K562 (cell line): ENCODE measurements around the gene GCSH. TPM values are rescaled to one million over a fixed set of nuclear protein-coding genes. Genes with fewer than 3 reads are reported as not detected.

Experiments
- C11orf30 ChIP-seq: fragments of 450-650 bp; IDR thresholded peaks from 2 replicates; pipeline ENCODE4 v1.6.1; 2016; ENCODE audit warnings: low read depth, mild to moderate bottlenecking
- CBFB ChIP-seq: sonication (generic); formaldehyde crosslinking; IDR thresholded peaks from 2 replicates; pipeline ENCODE4 v1.4.0; 2020; ENCODE audit warnings: mild to moderate bottlenecking, missing genetic modification reagents
- CXXC5 ChIP-seq: fragments of 250-450 bp; sonication (Bioruptor Pico); IDR thresholded peaks from 2 replicates; pipeline ENCODE4 v1.8.0; 2022; ENCODE audit warnings: inconsistent platforms, mild to moderate bottlenecking, moderate library complexity
- FOS ChIP-seq: IDR thresholded peaks from 3 replicates; pipeline ENCODE4 v1.6.1; 2011; ENCODE audit not compliant: insufficient read length; ENCODE audit errors: extremely low read depth
- GTF2F1 ChIP-seq: IDR thresholded peaks from 2 replicates; pipeline ENCODE4 v1.6.1; 2011; ENCODE audit warnings: low read depth, low read length, improper control_type of control experiment
- HDAC2 ChIP-seq: fragments of 450-650 bp; IDR thresholded peaks from 2 replicates; pipeline ENCODE4 v1.6.1; 2016; ENCODE audit warnings: mild to moderate bottlenecking
- NBN ChIP-seq: fragments of 450-650 bp; IDR thresholded peaks from 2 replicates; pipeline ENCODE4 v1.6.1; 2016; ENCODE audit warnings: low read depth, mild to moderate bottlenecking
- OTX1 ChIP-seq: fragments of 450-650 bp; formaldehyde crosslinking; IDR thresholded peaks from 2 replicates; pipeline ENCODE4 v1.4.0; 2022; ENCODE audit warnings: mild to moderate bottlenecking
- TAF7 ChIP-seq: fragments of 450-650 bp; IDR thresholded peaks from 2 replicates; pipeline ENCODE4 v1.6.1; 2016; ENCODE audit warnings: missing genetic modification characterization, missing compliant biosample characterization
- YY1 ChIP-seq, 3 experiments: IDR thresholded peaks; 2 replicates each; pipeline ENCODE4 v1.6.1; 2011; ENCODE audit warnings: low read length in 2 of 3, mild to moderate bottlenecking in 2 of 3, moderate library complexity in 2 of 3, borderline replicate concordance in 1 of 3, control low read depth in 1 of 3, low read depth in 1 of 3; ENCODE audit not compliant: insufficient read depth in 3 of 3, insufficient replicate concordance in 2 of 3, control insufficient read depth in 1 of 3, insufficient read length in 1 of 3; ENCODE audit errors: extremely low read depth in 1 of 3
- ZNF253 ChIP-seq: fragments of 250-450 bp; sonication (Bioruptor Pico); conservative IDR thresholded peaks from 2 replicates; pipeline ENCODE4 v1.6.1; 2021; ENCODE audit warnings: mild to moderate bottlenecking
- ZNF696 ChIP-seq: fragments of 250-450 bp; sonication (Bioruptor Pico); conservative IDR thresholded peaks from 2 replicates; pipeline ENCODE4 v1.4.0; 2020; ENCODE audit warnings: mild to moderate bottlenecking, moderate library complexity
- polyA plus RNA-seq, 8 experiments: library from polyadenylated mRNA; depleted of rRNA in 4 of 8; stranded (reverse) in 5 of 8; unstranded in 3 of 8; fragments of >200 nt; fragmentation: Nextera tagmentation in 2 of 8; fragmentation: Illumina TruSeq in 1 of 8; extraction: Ambion mirVana in 2 of 8; extraction: Trizol in 1 of 8; gene quantifications; 2 replicates each; pipeline versions ENCODE4 v1.2.1 to v1.2.3, GENCODE V29; 2011 to 2014; ENCODE audit warnings: inconsistent platforms in 1 of 8, missing spikeins in 1 of 8
- total RNA-seq, 7 experiments: library from RNA; depleted of rRNA in 6 of 7; stranded (reverse); fragments of >200 nt in 6 of 7; fragmentation: Illumina TruSeq in 2 of 7; extraction: Trizol in 2 of 7; gene quantifications; 2 replicates each; pipeline versions ENCODE4 v1.2.1 to v1.2.3, GENCODE V29; 2011 to 2021; ENCODE audit warnings: low replicate concordance in 1 of 7
- TF ChIP-seq, protein P1 (sequence below): fragments of 450-650 bp; IDR thresholded peaks from 2 replicates; pipeline ENCODE4 v1.6.1; 2018; ENCODE audit warnings: mild to moderate bottlenecking, low read depth; ENCODE audit not compliant: partially characterized antibody
- TF ChIP-seq, protein P2 (sequence below): fragments of 450-650 bp; IDR thresholded peaks from 2 replicates; pipeline ENCODE4 v1.6.1; 2016; ENCODE audit warnings: low read depth
- TF ChIP-seq, protein P3 (sequence below), 2 experiments: fragments of 450-650 bp in 1 of 2; sonication (generic) in 1 of 2; formaldehyde crosslinking in 1 of 2; IDR thresholded peaks in 1 of 2; conservative IDR thresholded peaks in 1 of 2; 2 replicates each; pipeline versions ENCODE4 v1.6.1 to v1.8.1; 2016 to 2023; ENCODE audit warnings: mild to moderate bottlenecking in 2 of 2, moderate library complexity in 2 of 2, inconsistent platforms in 1 of 2, missing genetic modification reagents in 1 of 2

GCSH gene
- total and polyA plus RNA-seq, 9 of the 15 experiments (the other 6 are each of a cell fraction or from before 2014, with no cell fraction given), result 35.0 to 121 (median 89.0) TPM

- TF ChIP-seq YY1 (IDR thresholded peaks at IDR 0.05; ENCODE audit: borderline replicate concordance in 1 of 3, control insufficient read depth in 1 of 3, extremely low read depth in 1 of 3, insufficient read depth in 3 of 3, insufficient read length in 1 of 3, insufficient replicate concordance in 2 of 3, low read depth in 1 of 3, low read length in 2 of 3) (peak in 1 of 3 experiments; percentile 70), CXXC5 (CRISPR knock-in tag) (peak; percentile 86), C11orf30 (peak; percentile 83; the same call in 1 of the 2 replicates), TAF7 (tag) (peak; percentile 58; the same call in 1 of the 2 replicates), OTX1 (CRISPR knock-in tag) (0 out of 2 replicates have a peak, but pooled peaks have one; percentile 46), ZNF696 (no peak), ZNF253 (CRISPR knock-in tag) (no peak), NBN (no peak), HDAC2 (peak; percentile 95; the same call in 1 of the 2 replicates), CBFB (CRISPR knock-in tag) (no peak), FOS (no peak), GTF2F1 (no peak; the same call in 1 of the 2 replicates)
- TF ChIP-seq, protein P1, sequence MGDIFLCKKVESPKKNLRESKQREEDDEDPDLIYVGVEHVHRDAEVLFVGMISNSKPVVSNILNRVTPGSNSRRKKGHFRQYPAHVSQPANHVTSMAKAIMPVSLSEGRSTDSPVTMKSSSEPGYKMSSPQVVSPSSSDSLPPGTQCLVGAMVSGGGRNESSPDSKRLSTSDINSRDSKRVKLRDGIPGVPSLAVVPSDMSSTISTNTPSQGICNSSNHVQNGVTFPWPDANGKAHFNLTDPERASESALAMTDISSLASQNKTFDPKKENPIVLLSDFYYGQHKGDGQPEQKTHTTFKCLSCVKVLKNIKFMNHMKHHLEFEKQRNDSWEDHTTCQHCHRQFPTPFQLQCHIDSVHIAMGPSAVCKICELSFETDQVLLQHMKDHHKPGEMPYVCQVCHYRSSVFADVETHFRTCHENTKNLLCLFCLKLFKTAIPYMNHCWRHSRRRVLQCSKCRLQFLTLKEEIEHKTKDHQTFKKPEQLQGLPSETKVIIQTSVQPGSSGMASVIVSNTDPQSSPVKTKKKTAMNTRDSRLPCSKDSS, result no peak
- TF ChIP-seq, protein P2, sequence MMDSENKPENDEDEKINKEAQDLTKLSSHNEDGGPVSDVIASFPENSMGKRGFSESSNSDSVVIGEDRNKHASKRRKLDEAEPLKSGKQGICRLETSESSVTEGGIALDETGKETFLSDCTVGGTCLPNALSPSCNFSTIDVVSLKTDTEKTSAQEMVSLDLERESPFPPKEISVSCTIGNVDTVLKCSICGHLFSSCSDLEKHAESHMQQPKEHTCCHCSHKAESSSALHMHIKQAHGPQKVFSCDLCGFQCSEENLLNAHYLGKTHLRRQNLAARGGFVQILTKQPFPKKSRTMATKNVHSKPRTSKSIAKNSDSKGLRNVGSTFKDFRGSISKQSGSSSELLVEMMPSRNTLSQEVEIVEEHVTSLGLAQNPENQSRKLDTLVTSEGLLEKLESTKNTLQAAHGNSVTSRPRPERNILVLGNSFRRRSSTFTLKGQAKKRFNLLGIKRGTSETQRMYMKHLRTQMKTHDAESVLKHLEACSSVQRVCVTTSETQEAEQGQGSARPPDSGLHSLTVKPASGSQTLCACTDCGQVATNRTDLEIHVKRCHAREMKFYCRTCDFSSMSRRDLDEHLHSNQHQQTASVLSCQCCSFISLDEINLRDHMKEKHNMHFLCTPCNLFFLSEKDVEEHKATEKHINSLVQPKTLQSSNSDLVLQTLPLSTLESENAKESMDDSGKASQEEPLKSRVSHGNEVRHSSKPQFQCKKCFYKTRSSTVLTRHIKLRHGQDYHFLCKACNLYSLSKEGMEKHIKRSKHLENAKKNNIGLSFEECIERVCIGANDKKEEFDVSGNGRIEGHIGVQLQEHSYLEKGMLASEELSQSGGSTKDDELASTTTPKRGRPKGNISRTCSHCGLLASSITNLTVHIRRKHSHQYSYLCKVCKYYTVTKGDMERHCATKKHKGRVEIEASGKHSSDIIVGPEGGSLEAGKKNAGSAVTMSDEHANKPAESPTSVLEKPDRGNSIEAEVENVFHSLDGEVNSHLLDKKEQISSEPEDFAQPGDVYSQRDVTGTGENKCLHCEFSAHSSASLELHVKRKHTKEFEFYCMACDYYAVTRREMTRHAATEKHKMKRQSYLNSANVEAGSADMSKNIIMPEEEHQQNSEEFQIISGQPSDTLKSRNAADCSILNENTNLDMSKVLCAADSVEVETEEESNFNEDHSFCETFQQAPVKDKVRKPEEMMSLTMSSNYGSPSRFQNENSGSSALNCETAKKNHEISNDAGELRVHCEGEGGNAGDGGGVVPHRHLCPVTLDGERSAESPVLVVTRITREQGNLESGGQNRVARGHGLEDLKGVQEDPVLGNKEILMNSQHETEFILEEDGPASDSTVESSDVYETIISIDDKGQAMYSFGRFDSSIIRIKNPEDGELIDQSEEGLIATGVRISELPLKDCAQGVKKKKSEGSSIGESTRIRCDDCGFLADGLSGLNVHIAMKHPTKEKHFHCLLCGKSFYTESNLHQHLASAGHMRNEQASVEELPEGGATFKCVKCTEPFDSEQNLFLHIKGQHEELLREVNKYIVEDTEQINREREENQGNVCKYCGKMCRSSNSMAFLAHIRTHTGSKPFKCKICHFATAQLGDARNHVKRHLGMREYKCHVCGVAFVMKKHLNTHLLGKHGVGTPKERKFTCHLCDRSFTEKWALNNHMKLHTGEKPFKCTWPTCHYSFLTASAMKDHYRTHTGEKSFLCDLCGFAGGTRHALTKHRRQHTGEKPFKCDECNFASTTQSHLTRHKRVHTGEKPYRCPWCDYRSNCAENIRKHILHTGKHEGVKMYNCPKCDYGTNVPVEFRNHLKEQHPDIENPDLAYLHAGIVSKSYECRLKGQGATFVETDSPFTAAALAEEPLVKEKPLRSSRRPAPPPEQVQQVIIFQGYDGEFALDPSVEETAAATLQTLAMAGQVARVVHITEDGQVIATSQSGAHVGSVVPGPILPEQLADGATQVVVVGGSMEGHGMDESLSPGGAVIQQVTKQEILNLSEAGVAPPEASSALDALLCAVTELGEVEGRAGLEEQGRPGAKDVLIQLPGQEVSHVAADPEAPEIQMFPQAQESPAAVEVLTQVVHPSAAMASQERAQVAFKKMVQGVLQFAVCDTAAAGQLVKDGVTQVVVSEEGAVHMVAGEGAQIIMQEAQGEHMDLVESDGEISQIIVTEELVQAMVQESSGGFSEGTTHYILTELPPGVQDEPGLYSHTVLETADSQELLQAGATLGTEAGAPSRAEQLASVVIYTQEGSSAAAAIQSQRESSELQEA, result no peak
- TF ChIP-seq, protein P3, sequence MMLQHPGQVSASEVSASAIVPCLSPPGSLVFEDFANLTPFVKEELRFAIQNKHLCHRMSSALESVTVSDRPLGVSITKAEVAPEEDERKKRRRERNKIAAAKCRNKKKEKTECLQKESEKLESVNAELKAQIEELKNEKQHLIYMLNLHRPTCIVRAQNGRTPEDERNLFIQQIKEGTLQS (IDR thresholded peaks at IDR 0.05), result peak; percentile 54; the same call in 1 of the 2 replicates
- TF ChIP-seq, protein P3 (CRISPR knock-in tag; conservative IDR thresholded peaks at IDR 0.05), result 0 out of 2 replicates have a peak, but pooled peaks have one; percentile 46
These were observed 18.9 kb downstream of the GCSH start, which contains the start of gene C16orf46 (continued) for GRCh38 chr16:81077076-81077940.
